ENCODE measurements around the gene PARL. TPM values are rescaled to one million over a fixed set of nuclear protein-coding genes. Genes with fewer than 3 reads are reported as not detected.
A peak's percentile ranks its signal among the peaks of the same experiment; 100 is the strongest.

The PARL gene
- total and polyA plus RNA-seq, 4 donors = 30.0 to 118 (median 54.8) TPM

DNA sequence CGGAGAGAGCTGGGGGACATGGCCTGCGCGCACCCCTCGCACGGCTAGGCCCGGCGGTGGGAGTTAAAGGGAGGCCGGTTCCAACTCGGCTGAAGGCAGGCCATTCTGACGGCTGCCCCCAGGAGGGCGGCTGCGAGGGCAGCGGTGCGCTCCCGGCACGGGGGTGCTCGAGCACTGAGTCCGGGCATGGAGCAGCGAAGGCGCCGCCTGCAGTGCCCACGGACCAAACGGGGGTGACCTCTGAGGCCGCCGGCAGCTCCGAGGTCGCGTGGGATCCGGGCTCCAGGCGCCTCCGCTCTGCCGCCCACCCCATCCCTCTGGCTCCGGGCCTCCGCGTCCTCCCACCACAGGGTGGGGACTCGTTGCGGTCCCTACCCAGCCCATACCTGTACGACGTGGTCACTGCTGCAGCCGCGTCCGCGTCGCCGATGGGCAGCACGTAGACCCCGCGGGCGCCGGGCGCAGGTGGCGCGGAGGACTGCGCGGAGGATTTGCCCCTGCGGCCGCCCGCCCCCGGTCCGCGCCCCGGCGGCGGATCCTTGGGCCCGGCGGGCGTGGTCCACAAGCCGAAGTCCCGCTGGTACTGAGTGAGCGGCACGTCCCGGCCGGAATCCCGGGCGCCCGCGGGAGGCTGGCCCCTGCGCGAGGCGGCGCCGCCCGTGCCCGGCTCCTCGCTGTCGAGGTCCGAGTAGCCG is 59.8 kb downstream of the PARL start:
- no peaks in the 10 kb centered on the region for H3K9me3 ChIP-seq (ENCODE audit: control insufficient read depth in 4 of 4, insufficient read depth in 3 of 4, low read length in 3 of 4)
- TF ChIP-seq, protein P1, sequence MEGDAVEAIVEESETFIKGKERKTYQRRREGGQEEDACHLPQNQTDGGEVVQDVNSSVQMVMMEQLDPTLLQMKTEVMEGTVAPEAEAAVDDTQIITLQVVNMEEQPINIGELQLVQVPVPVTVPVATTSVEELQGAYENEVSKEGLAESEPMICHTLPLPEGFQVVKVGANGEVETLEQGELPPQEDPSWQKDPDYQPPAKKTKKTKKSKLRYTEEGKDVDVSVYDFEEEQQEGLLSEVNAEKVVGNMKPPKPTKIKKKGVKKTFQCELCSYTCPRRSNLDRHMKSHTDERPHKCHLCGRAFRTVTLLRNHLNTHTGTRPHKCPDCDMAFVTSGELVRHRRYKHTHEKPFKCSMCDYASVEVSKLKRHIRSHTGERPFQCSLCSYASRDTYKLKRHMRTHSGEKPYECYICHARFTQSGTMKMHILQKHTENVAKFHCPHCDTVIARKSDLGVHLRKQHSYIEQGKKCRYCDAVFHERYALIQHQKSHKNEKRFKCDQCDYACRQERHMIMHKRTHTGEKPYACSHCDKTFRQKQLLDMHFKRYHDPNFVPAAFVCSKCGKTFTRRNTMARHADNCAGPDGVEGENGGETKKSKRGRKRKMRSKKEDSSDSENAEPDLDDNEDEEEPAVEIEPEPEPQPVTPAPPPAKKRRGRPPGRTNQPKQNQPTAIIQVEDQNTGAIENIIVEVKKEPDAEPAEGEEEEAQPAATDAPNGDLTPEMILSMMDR (IDR thresholded peaks at IDR 0.05; ENCODE audit: control extremely low read depth, extremely low read depth) = no peak
- DNase-seq (no peak), ATAC-seq (ENCODE audit: insufficient read depth, low FRiP score) (peak; percentile 3)
- WGBS, 2 donors = 1% methylated on average over 73 to 88 of the region's 88 CpGs
- H3K27ac ChIP-seq (ENCODE audit: low read depth in 1 of 2, low read length in 1 of 2) = no peak overlapping the region
- H3K36me3 ChIP-seq (ENCODE audit: control insufficient read depth in 4 of 4, insufficient read depth in 4 of 4, low read length in 4 of 4) = peaks cover 0 to 11% (median 2%) of the 10 kb centered on the region in 4 donors
- peaks cover 0 to 9% (median 0%) of the 10 kb centered on the region in 5 donors for H3K4me1 ChIP-seq (ENCODE audit: control insufficient read depth in 5 of 5, insufficient read depth in 5 of 5, low read length in 5 of 5)
- H3K9ac ChIP-seq (ENCODE audit: insufficient read depth in 1 of 2, low read length in 2 of 2) = no peak overlapping the region
- H3K27me3 ChIP-seq (ENCODE audit: control insufficient read depth in 3 of 3, insufficient read depth in 3 of 3, low read length in 2 of 3) = no peaks in the 10 kb centered on the region
- peak overlapping the region; percentile 34 for H3K4me3 ChIP-seq

DNA sequence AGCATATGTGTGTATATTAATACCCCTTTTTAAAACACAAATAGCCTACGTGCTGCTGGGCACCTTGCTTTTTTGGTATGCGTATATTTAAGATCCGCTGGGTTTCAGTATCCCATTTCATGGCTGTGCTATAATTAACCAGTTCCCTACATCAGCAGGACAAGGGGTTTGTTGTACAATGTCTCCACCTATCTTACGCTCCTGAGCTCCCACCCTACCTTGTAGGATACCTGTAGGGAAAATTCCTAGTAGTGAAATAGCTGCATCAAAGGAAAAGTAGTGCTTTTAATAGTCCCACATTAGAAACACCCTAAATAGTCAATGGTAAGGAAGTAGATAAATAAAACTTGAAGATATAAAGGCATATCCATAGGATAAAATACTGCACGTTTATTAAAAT is 60.7 kb downstream of the PARL start:
- ATAC-seq (ENCODE audit: insufficient read depth, low FRiP score) (no peak), DNase-seq (no peak)
- Histone ChIP-seq H3K4me3 (no peak overlapping the region), H3K4me1 (ENCODE audit: control insufficient read depth in 5 of 5, insufficient read depth in 5 of 5, low read length in 5 of 5) (peaks cover 0 to 9% (median 0%) of the 10 kb centered on the region in 5 donors), H3K9ac (ENCODE audit: insufficient read depth in 1 of 2, low read length in 2 of 2) (no peak overlapping the region), H3K36me3 (ENCODE audit: control insufficient read depth in 4 of 4, insufficient read depth in 4 of 4, low read length in 4 of 4) (peaks cover 0 to 11% (median 2%) of the 10 kb centered on the region in 4 donors), H3K27me3 (ENCODE audit: control insufficient read depth in 3 of 3, insufficient read depth in 3 of 3, low read length in 2 of 3) (no peaks in the 10 kb centered on the region), H3K9me3 (ENCODE audit: control insufficient read depth in 4 of 4, insufficient read depth in 3 of 4, low read length in 3 of 4) (no peaks in the 10 kb centered on the region), H3K27ac (ENCODE audit: low read depth in 1 of 2, low read length in 1 of 2) (no peak overlapping the region)
- 75 to 82% methylated on average over 5 of the region's 5 CpGs for WGBS, 2 donors
- TF ChIP-seq, protein P1 (IDR thresholded peaks at IDR 0.05; ENCODE audit: control extremely low read depth, extremely low read depth) = no peak

DNA sequence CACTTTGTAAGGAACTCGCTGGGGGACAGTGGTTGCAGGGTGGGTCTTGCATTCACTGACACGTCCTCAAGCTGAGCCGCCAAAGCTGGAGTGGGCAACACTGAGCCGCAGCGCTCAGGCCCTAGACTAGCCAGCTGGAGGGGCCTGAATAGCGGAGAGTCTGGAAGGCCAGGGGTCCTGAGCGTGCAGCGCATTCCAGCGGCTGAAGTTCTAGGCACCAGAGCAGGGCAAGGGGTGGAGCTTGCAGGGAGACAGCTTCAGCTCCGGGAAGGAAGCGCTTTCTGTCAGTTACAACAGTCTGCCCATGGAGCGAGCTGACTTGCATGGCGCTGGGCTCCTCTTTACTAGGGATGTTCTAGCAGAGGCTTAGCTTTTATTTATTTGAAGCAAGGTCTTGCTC is 62.0 kb downstream of the PARL start:
- no peak overlapping the region for H3K9ac ChIP-seq (ENCODE audit: insufficient read depth in 1 of 2, low read length in 2 of 2)
- ATAC-seq (ENCODE audit: insufficient read depth, low FRiP score) (no peak), DNase-seq (peak in 2 of 3 donors; percentile 22 to 30)
- H3K4me3 ChIP-seq = no peak overlapping the region
- H3K27ac ChIP-seq (ENCODE audit: low read depth in 1 of 2, low read length in 1 of 2) = no peak overlapping the region
- WGBS, 2 donors = 84% methylated on average over 13 of the region's 13 CpGs
- no peaks in the 10 kb centered on the region for H3K9me3 ChIP-seq (ENCODE audit: control insufficient read depth in 4 of 4, insufficient read depth in 3 of 4, low read length in 3 of 4)
- H3K36me3 ChIP-seq (ENCODE audit: control insufficient read depth in 4 of 4, insufficient read depth in 4 of 4, low read length in 4 of 4) = peaks cover 0 to 3% (median 0%) of the 10 kb centered on the region in 4 donors
- TF ChIP-seq, protein P1 (IDR thresholded peaks at IDR 0.05; ENCODE audit: control extremely low read depth, extremely low read depth) = no peak
- no peaks in the 10 kb centered on the region for H3K27me3 ChIP-seq (ENCODE audit: control insufficient read depth in 3 of 3, insufficient read depth in 3 of 3, low read length in 2 of 3)
- peaks cover 0 to 9% (median 0%) of the 10 kb centered on the region in 5 donors for H3K4me1 ChIP-seq (ENCODE audit: control insufficient read depth in 5 of 5, insufficient read depth in 5 of 5, low read length in 5 of 5)
